Measurements from ENCODE around the gene KANSL1L. TPM values are rescaled to one million over a fixed set of nuclear protein-coding genes. Genes with fewer than 3 reads are reported as not detected.
"Not testable (repeated sequence)": the region's sequence is repeated elsewhere in the genome, so short reads cannot be mapped to it uniquely, and the experiment has no call there.

KANSL1L gene, protein sequence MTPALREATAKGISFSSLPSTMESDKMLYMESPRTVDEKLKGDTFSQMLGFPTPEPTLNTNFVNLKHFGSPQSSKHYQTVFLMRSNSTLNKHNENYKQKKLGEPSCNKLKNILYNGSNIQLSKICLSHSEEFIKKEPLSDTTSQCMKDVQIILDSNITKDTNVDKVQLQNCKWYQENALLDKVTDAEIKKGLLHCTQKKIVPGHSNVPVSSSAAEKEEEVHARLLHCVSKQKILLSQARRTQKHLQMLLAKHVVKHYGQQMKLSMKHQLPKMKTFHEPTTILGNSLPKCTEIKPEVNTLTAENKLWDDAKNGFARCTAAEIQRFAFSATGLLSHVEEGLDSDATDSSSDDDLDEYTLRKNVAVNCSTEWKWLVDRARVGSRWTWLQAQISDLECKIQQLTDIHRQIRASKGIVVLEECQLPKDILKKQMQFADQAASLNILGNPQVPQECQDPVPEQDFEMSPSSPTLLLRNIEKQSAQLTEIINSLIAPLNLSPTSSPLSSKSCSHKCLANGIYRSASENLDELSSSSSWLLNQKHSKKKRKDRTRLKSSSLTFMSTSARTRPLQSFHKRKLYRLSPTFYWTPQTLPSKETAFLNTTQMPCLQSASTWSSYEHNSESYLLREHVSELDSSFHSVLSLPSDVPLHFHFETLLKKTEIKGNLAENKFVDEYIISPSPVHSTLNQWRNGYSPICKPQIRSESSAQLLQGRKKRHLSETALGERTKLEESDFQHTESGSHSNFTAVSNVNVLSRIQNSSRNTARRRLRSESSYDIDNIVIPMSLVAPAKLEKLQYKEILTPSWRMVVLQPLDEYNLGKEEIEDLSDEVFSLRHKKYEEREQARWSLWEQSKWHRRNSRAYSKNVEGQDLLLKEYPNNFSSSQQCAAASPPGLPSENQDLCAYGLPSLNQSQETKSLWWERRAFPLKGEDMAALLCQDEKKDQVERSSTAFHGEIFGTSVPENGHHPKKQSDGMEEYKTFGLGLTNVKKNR
- total RNA-seq, result 19.6 and 32.1 TPM in 2 replicates
- polyA plus RNA-seq (2012), result 3.9 TPM

DNA sequence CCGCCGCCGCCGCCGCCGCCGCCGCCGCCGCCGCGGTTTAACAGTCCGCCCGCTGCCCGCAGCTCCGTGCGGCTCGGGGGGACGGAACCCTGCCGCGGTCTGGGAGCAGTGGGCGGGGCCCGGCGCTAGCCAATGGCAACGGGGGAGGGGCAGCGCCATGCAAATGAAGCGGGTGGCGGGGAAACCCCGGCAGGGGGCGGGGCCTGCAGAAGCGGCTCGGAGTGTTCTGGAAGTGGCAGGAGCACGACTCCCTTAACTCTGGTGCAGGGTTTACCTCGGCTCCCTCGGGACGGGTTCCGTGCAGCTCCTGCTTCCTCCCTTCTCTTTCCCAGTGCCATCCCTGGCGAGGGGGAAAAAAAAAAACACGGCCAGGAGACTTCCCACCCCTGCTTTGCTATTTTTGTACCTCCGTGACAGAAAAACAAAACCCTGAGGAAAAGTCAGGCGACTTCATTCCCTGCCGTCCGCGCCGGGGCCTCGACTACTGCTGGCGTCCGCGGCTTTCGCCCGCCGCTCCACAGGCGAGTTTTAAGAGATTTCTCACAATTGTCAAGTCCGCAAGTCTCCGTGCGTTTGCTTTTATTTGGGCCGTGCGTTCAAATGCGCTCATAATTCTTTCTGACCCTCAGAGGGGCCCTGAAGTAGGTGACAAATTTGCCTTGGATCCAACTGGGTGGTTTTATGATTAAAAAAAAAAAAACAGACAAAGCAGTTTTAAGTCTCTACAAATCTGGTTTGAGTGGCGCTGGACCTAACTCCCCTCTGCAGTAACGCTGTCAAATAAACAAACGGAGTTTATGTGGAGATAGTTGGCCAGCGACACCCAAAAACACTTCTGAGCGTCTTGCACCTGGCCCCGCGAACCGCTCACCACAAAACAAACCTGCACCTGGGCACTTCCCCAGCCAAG is at the start of gene KANSL1L:
Gene KANSL1L (minus strand): TSS at position 101 of the 910 bp plus-strand sequence. CDS start 16,827 bp downstream, outside the sequence.
- DNase-seq (ENCODE audit: low read depth), result peak; percentile 97

DNA sequence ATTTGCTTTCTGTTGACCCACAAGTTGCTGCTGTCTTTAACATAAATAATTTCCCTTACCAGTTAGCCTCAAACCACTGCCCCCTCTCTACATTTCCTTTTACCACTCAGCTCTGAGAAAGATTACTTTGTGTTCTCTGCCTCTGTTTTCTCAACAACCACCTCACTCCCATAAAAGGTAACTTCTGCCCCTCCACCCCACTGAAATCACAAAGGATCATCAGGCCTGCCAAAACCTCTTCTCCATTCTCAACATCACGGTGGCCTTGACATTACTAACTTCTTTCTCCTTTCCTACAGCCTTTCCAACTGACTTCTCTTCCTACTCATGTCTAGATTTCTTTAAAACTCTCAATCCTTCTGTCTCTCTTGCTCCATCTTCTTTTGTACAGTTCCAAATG is 43.9 kb upstream of the KANSL1L start:
- no peak for DNase-seq (ENCODE audit: low read depth)

DNA sequence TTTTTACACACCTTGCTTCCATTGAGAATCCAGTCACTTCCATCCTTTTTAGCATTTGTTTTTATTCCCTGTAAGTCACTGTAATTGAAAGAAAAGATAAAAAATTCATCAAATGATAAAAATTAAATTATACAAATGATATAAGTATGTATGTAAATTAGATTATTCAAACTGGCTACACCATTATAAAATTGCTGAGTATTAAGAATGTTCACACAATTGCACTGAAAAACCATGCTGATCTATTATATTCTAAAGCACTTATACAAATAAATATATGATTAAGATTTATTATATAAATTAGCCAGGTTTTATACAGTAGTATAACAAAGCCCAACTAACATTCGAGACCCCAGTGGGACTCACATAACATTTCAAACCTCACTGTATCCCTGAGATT is 39.0 kb upstream of the KANSL1L start:
- no peak for DNase-seq (ENCODE audit: low read depth)

DNA sequence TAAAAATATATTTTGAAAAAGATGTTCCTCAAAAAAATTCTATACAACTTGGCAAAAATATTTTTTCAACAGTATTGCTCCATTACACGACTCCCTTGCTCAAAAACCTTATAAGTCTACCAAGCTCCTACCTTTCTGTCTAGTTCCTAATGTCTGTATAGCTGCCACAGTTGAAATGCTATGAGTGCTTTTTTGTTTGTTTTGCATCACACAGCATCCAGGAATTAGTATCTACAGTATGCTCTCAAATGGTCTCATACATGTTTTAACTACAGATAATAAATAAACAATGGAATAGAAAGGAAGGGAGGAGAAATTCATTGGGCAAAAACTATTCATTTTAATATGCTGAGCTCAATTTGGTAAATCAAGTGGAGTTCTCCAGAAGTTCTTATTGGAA is 36.7 kb upstream of the KANSL1L start:
- DNase-seq (ENCODE audit: low read depth), result no peak

DNA sequence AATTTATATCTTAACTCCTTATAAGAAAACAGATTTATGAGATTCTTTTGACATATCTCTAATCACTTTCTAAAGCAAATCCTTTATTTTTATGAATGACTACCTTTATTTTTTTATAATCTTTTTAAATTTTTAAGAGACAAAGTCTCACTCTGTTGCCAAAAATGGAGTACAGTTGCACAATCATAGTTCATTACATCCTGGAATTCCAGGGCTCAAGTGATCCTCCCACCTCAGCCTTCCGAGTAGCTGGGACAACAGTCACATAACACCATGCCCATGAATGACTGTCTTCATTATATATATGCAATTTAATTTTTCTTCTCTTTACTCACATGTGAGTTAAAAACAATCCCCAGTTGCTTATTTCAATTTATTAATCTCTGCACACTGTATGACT is 32.3 kb upstream of the KANSL1L start:
- DNase-seq (ENCODE audit: low read depth), result no peak

DNA sequence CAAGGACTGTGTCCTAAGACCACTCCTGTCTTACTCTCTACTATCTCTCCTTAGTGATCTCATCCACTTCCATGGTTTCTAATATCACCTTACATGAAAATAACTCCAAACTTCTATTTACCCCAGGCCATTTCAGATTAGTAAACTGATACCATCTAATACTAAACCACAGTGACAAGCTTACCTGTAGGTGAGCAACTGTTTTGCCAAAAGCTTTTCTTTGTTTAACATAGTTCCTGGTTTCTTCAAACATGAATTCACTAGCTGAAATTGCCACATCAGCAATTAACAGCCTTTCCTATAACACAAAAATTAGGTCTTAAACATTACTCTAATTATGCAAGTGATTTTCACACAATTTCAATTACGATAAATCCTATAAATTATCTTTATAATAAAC is 31.9 kb upstream of the KANSL1L start:
- DNase-seq (ENCODE audit: low read depth), result no peak

DNA sequence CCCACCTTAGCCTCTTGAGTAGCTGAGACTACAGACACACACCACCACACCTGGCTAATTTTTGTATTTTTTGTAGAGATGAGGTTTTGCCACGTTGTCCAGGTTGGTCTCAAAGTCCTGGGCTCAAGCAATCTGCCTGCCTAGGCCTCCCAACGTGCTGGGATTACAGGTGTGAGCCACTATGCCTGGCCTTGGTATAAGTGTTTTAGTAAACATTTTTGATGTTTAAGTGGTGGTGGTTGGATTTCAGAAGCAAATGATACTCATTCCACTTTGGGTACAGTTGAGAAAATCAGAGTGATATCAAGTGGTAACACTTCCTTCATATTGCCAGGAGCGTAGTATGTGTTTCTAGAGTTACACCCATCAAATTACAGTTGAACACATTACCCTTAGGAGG is 28.6 kb upstream of the KANSL1L start:
- DNase-seq (ENCODE audit: low read depth), result no peak

DNA sequence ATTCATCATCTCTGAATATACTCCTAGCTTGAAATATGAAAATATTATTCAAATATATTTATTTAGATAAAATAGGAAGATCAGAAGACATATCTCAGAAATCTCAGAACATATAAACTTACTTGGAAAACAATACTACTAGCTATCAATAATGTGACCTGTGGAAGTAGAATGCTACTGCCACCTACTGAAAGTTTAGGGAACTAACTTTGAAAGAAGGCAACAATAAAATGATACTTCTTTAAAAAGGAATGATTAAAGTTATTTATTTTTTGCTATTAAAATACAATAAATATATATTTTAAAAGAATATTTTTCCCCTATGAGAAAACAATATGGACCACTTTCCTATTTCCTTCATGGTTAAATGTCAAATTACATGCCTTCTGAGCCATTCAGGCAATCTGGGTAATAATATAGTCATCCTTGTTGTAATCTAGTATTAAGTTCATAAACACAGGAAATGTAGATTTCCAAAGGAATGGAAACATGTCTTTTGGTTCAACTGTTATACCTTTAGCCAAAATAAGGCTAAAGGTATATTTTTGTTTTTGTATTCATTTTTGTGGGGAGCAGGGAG is 28.1 kb upstream of the KANSL1L start:
- DNase-seq (ENCODE audit: low read depth), result peak; percentile 49

DNA sequence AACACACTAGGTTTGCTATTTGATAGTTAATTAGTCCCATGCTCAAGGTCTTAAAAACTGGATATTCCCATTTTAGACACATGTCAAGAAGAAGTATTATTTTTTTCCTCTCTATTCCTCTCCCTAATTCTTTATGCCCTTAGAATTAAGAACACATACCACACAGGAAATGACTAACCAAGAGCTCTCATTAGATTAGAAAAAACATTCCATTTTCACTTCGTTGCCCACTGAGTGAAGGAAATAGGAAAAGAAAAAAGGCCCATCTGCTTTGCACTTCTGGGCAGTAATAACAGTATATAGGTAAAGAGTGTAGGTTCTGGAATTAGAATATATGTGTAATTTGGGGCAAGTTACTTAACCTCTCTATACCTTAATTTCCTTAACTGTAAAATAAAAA is 27.1 kb upstream of the KANSL1L start:
- DNase-seq (ENCODE audit: low read depth), result no peak

DNA sequence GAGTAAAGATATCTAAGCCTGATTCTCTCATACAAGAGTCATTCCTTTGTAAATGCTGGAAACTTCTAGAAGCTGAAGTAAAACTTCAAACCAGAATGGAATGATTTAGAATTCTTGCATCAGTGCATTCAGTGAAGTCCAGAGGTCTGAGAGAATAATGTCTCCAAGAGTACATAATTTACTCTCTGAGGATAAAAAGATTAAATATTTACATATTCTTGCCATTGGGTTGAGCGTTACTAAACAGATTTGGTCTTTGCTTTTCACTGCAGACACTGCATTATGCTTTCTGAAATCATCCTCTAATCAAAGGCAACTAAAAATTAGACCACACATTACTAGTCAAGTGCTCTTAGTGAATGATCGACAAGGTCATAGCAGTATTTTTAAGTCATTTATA is 26.5 kb upstream of the KANSL1L start:
- DNase-seq (ENCODE audit: low read depth), result no peak

DNA sequence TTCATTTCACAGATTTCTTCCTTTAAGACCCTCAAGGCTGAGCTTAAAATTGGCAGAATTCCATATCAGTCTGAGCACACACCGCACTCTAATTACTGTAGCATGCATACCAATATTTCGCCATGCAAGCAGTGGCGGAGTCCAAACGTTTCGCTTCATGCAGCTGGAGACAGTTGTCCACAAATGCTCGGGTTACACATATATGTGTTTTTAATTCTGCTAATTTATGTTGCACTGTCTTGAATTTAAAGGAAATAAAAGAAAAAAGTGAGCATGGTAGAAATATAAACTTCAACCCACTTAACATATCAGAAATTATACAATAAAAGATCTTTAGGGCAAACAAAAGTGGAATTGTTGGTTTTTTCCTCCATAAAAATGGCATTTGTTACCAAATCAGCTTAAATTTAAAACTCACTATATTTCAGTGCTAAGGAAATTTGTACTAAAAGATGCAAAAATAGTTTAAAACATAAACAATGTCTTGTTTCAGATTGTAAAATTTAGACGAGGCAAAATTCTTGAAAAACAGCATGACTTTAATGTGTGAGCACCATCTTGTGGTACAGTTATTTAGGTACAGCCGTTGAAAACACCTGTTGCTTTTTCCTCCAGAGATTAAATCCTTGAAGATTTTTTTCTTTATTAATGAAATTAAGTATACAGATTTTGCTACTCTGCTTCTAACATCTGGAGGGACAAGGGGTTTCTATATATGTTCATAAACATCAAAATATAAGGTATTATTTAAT is 24.1 kb upstream of the KANSL1L start:
- peak; percentile 45 for DNase-seq (ENCODE audit: low read depth)

DNA sequence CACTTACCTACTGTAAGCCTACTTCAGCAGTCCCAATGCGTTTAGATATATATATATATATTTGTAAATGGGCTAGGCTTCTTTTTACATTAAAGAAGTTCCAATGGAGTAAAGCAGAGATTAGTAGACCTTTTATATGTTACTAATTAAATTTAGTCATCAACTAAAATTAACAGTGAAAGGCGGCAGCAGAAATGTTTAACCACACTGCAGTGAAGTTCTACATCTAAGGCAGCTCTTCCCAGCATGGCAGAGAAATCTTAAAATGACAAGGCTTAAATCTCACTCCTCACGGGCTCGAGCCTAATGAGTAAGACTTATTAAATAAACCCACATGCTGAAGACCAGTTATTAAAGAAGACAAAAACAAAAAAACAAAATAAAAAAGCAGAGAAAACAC is 19.1 kb upstream of the KANSL1L start:
- DNase-seq (ENCODE audit: low read depth), result no peak

DNA sequence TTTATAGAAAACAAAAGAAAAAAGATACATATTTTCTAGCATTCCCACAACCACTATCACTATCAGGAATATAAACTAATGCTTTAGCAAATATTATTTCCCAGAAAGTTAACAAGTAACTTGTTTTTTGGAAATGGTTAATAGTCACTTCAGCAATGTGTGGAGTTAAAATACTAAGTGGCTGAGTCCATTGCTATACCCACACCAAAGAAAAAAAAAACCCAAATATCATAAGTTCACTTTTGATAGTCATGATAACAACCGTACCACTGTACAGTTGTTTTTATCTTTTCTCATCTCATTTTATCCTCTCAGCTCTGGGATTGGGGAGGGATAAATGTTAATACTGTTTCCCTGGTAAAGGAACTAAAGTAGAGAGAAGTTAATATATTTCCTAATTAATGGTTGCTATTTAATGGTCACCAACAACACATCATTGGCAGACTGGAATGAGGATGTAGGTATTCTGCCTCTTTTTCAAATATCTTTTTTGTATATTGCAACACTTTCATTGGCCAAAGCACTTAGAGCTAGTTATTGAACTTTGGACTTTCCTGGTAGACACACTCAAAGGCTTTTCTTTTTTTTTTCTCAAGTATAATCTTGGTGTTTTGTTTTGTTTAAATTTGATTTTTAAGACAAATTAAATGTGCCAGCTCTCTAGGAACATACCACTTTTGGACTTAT is 18.4 kb upstream of the KANSL1L start:
- DNase-seq (ENCODE audit: low read depth), result no peak

DNA sequence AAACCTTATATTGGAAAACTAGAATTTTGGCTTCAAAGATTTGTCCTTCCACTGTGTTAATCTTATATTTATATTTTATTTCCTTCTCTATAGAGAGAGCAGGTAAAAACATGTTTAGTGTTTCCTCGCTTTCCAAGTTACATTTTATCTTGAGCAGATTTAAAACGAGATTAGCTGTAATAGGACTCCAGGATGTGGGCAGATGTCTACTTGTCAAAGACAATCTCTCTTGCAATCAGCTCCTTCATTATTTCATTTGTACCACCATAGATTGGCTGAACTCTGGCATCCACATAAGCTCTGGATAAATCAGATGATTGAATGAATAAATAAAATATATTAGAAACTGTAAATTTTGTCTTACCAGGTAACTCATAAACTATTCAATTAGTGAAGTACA is 17.5 kb upstream of the KANSL1L start:
- DNase-seq (ENCODE audit: low read depth), result no peak

DNA sequence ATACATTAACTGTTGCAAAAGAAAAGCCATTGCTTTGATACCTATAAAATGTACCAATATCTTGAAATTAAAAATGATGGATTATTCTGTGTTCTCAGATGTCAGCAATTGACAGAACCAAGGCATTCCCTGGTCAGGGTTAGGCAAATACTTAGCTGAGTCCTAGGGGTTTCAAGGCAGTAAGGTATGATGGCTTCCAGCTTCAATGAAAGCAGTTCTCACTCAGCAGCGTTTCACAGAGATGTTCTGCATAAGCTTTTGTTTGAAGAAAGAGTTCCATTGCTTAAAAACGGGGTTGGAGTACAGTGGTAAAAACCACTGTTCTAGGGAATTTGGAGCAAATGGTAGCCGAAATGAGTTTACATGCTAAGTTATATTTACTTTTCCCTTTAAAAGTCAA is 17.0 kb upstream of the KANSL1L start:
- no peak for DNase-seq (ENCODE audit: low read depth)

DNA sequence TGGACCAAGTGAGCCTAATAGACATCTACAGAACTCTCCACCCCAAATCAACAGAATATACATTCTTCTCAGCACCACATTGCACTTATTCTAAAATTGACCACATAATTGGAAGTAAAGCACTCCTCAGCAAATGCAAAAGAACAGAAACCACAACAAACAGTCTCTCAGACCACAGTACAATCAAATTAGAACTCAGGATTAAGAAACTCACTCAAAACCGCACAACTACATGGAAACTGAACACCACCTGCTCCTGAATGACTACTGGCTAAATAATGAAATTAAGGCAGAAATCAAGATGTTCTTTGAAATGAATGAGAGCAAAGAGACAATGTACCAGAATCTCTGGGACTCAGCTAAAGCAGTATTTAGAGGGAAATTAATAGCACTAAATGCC is 12.7 kb upstream of the KANSL1L start:
- not testable (repeated sequence) for DNase-seq (ENCODE audit: low read depth)

DNA sequence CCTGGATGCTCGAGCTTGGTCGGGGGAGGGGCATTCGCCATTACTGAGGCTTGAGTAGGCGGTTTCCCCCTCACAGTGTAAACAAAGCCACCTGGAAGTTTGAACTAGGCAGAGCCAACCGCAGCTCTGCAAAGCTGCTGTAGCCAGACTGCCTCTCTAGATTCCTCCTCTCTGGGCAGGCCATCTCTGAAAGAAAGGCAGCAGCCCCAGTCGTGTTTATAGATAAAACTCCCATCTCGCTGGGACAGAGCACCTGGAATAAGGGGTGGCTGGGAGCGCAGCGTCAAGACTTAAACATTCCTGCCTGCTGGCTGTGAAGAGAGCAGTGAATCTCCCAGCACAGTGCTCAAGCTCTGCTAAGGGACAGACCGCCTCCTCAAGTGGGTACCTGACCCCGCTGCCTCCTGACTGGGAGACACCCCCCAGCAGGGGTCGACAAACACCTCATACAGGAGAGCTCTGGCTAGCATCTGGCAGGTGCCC is 10.4 kb upstream of the KANSL1L start:
- not testable (repeated sequence) for DNase-seq (ENCODE audit: low read depth)

DNA sequence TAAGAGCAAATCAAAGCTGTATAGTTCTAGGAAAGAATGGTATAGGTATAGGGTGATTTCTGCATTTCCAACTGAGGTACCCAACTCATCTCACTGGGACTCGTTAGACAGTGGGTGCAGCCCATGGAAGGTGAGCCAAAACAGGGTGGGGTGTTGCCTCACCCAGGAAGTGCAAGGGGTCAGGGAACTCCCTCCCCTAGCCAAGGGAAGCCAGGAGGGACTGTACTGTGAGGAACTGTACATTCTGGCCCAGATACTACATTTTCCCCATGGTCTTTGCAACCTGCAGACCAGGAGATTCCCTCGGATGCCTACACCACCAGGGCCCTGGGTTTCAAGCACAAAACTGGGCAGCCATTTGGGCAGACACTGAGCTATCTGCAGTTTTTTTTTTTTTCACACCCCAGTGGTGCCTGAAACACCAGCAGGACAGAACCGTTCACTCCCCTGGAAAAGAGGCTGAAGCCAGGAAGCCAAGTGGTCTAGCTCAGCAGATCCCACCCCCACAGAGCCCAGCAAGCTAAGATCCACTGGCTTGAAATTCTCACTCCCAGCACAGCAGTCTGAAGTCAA is 9.9 kb upstream of the KANSL1L start:
- not testable (repeated sequence) for DNase-seq (ENCODE audit: low read depth)

DNA sequence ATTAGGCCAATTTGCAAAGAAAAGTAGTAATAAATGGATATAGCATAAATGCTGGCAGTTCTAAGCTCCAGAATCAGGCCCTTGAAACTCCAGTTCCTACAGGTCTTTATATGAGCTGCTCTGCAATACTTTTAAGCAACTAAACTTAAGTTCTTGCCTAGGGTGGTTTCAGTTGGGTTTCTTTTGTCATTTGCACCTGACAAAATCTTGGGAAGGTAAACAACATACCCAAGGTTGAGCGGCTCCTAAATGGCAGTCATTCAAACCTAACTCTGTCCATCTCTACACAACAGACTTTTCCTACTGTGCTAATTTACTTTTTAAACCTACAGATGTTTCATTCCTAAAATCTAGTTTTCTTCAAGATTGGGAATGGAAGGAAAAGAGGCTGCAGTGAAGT is 9.3 kb upstream of the KANSL1L start:
- DNase-seq (ENCODE audit: low read depth), result no peak

All from myocyte (in vitro differentiated cells).